ENCODE data around the gene NUDT7. TPM values are rescaled to one million over a fixed set of nuclear protein-coding genes. Genes with fewer than 3 reads are reported as not detected.

Gene NUDT7
- total and polyA plus RNA-seq, 4 donors = 15.4 to 30.2 (median 25.3) TPM

- TF ChIP-seq, protein P1, sequence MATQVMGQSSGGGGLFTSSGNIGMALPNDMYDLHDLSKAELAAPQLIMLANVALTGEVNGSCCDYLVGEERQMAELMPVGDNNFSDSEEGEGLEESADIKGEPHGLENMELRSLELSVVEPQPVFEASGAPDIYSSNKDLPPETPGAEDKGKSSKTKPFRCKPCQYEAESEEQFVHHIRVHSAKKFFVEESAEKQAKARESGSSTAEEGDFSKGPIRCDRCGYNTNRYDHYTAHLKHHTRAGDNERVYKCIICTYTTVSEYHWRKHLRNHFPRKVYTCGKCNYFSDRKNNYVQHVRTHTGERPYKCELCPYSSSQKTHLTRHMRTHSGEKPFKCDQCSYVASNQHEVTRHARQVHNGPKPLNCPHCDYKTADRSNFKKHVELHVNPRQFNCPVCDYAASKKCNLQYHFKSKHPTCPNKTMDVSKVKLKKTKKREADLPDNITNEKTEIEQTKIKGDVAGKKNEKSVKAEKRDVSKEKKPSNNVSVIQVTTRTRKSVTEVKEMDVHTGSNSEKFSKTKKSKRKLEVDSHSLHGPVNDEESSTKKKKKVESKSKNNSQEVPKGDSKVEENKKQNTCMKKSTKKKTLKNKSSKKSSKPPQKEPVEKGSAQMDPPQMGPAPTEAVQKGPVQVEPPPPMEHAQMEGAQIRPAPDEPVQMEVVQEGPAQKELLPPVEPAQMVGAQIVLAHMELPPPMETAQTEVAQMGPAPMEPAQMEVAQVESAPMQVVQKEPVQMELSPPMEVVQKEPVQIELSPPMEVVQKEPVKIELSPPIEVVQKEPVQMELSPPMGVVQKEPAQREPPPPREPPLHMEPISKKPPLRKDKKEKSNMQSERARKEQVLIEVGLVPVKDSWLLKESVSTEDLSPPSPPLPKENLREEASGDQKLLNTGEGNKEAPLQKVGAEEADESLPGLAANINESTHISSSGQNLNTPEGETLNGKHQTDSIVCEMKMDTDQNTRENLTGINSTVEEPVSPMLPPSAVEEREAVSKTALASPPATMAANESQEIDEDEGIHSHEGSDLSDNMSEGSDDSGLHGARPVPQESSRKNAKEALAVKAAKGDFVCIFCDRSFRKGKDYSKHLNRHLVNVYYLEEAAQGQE (IDR thresholded peaks at IDR 0.05) = no peak
- TF ChIP-seq HNF4A (conservative IDR thresholded peaks at IDR 0.05) (no peak), FOXA2 (IDR thresholded peaks at IDR 0.05) (no peak), FOXA1 (IDR thresholded peaks at IDR 0.05) (no peak), SP1 (IDR thresholded peaks at IDR 0.05) (no peak), JUND (IDR thresholded peaks at IDR 0.05) (no peak)
- TF ChIP-seq, protein P2, sequence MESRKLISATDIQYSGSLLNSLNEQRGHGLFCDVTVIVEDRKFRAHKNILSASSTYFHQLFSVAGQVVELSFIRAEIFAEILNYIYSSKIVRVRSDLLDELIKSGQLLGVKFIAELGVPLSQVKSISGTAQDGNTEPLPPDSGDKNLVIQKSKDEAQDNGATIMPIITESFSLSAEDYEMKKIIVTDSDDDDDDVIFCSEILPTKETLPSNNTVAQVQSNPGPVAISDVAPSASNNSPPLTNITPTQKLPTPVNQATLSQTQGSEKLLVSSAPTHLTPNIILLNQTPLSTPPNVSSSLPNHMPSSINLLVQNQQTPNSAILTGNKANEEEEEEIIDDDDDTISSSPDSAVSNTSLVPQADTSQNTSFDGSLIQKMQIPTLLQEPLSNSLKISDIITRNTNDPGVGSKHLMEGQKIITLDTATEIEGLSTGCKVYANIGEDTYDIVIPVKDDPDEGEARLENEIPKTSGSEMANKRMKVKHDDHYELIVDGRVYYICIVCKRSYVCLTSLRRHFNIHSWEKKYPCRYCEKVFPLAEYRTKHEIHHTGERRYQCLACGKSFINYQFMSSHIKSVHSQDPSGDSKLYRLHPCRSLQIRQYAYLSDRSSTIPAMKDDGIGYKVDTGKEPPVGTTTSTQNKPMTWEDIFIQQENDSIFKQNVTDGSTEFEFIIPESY (IDR thresholded peaks at IDR 0.05) = no peak
Measured at GRCh38 chr16:77767826-77768225, 45.5 kb downstream of the NUDT7 start (continued).

GRCh38 chr16:77775911-77776909 is 53.9 kb downstream of the NUDT7 start:
- peak; percentile 44 to 68 for TF ChIP-seq RAD21 (IDR thresholded peaks at IDR 0.05)
- peak; percentile 82 for TF ChIP-seq ATF3 (IDR thresholded peaks at IDR 0.05)
- TF ChIP-seq, protein P1 (IDR thresholded peaks at IDR 0.05) = peak; percentile 69
- TF ChIP-seq RXRA (IDR thresholded peaks at IDR 0.05) = peak; percentile 95 to 98
- peak; percentile 72 for TF ChIP-seq YY1 (IDR thresholded peaks at IDR 0.05)
- peak in 1 of 2 donors; percentile 62 for TF ChIP-seq EGR1 (IDR thresholded peaks at IDR 0.05; ENCODE audit: low read depth in 2 of 2)
- no peak for TF ChIP-seq NR2F2 (IDR thresholded peaks at IDR 0.05)
- no peak for TF ChIP-seq CTCF (IDR thresholded peaks at IDR 0.05; ENCODE audit: low read depth, low read length, missing input control)
- peak; percentile 47 for TF ChIP-seq HNF4G (IDR thresholded peaks at IDR 0.05)
- TF ChIP-seq FOXA1 (IDR thresholded peaks at IDR 0.05) = peak; percentile 82
- no peak for TF ChIP-seq TAF1 (conservative IDR thresholded peaks at IDR 0.05)
- peak; percentile 89 to 91 for TF ChIP-seq HNF4A (conservative IDR thresholded peaks at IDR 0.05)
- TF ChIP-seq, protein P2 (IDR thresholded peaks at IDR 0.05) = peak; percentile 88
- TF ChIP-seq SP1 (IDR thresholded peaks at IDR 0.05) = peak; percentile 99
- TF ChIP-seq GABPA (IDR thresholded peaks at IDR 0.05 in 1 of 2, conservative IDR thresholded peaks at IDR 0.05 in 1 of 2) = no peak
- TF ChIP-seq JUND (IDR thresholded peaks at IDR 0.05) = peak; percentile 89 to 93
- TF ChIP-seq FOXA2 (IDR thresholded peaks at IDR 0.05) = peak; percentile 83
- TF ChIP-seq MAX (IDR thresholded peaks at IDR 0.05) = peak; percentile 64
- WGBS = 35% methylated on average over 6 of the region's 6 CpGs
- H3K4me3 ChIP-seq (ENCODE audit: low read depth in 1 of 3, low read length in 3 of 3) = peak overlapping the region in 1 of 3 donors; percentile 15
- H3K27me3 ChIP-seq (ENCODE audit: control insufficient read depth in 4 of 4, insufficient read depth in 4 of 4, low read length in 3 of 4) = no peaks in the 10 kb centered on the region
- peak overlapping the region in 1 of 2 donors; percentile 8 for H3K9ac ChIP-seq (ENCODE audit: low read depth in 1 of 2, low read length in 2 of 2)
- peaks cover 2 to 32% (median 11%) of the 10 kb centered on the region in 4 donors for H3K4me1 ChIP-seq (ENCODE audit: control insufficient read depth in 4 of 4, insufficient read depth in 4 of 4, low read length in 3 of 4)
- no peak for DNase-seq (ENCODE audit: low spot score)
- peak overlapping the region; percentile 83 to 87 for H3K27ac ChIP-seq (ENCODE audit: low read depth in 1 of 2, low read length in 2 of 2)
- no peaks in the 10 kb centered on the region for H3K9me3 ChIP-seq (ENCODE audit: control insufficient read depth in 4 of 4, low read length in 3 of 4)
- no peaks in the 10 kb centered on the region for H3K36me3 ChIP-seq (ENCODE audit: control insufficient read depth in 4 of 4, insufficient read depth in 3 of 4, low read depth in 1 of 4, low read length in 3 of 4)
